ENCODE data around the gene ENOPH1. TPM values are rescaled to one million over a fixed set of nuclear protein-coding genes. Genes with fewer than 3 reads are reported as not detected.

ENOPH1 gene
- total RNA-seq: 10 to 100 TPM; 11.5 to 23.1 (median 19.8) TPM

- TF ChIP-seq CTCF (IDR thresholded peaks at IDR 0.05; ENCODE audit: low read depth): no peak
Measured at GRCh38 chr4:82430193-82430963, at the start of gene ENOPH1, which contains the start of gene HNRNPDL. TSS of gene ENOPH1 (plus strand) at chr4:82430590. CDS start at chr4:82430830, 240 bp downstream. TSS of gene HNRNPDL (minus strand) at chr4:82430462. CDS start at chr4:82429690, 772 bp downstream.

GRCh38 chr4:82380831-82381230 lies 49.6 kb upstream of the ENOPH1 start:
- no peak for TF ChIP-seq CTCF (IDR thresholded peaks at IDR 0.05; ENCODE audit: low read depth)

GRCh38 chr4:82381235-82381634 lies 49.2 kb upstream of the ENOPH1 start:
- TF ChIP-seq CTCF (IDR thresholded peaks at IDR 0.05; ENCODE audit: low read depth): no peak

- no peak for TF ChIP-seq CTCF (IDR thresholded peaks at IDR 0.05; ENCODE audit: low read depth)
Measured at GRCh38 chr4:82381661-82382296, 48.6 kb upstream of the ENOPH1 start.

GRCh38 chr4:82382751-82383150 lies 47.6 kb upstream of the ENOPH1 start:
- TF ChIP-seq CTCF (IDR thresholded peaks at IDR 0.05; ENCODE audit: low read depth): no peak

GRCh38 chr4:82388405-82388804 lies 42.0 kb upstream of the ENOPH1 start:
- no peak for TF ChIP-seq CTCF (IDR thresholded peaks at IDR 0.05; ENCODE audit: low read depth)

GRCh38 chr4:82394896-82395295 lies 35.5 kb upstream of the ENOPH1 start:
- no peak for TF ChIP-seq CTCF (IDR thresholded peaks at IDR 0.05; ENCODE audit: low read depth)

Data from subcutaneous adipose tissue (tissue), 4 donors.